H1 (cell line): ENCODE measurements around the gene POLD1. TPM values are rescaled to one million over a fixed set of nuclear protein-coding genes. Genes with fewer than 3 reads are reported as not detected.

Experiments used
- SUZ12 ChIP-seq: fragments of 200-600 bp; sonication (generic); IDR thresholded peaks from 2 replicates; pipeline ENCODE4 v1.6.1; 2012; ENCODE audit warnings: mild to moderate bottlenecking, inconsistent platforms, low read length, moderate library complexity, mixed read lengths
- polyA plus RNA-seq, 7 experiments: library from polyadenylated mRNA; depleted of rRNA in 3 of 7; stranded (reverse) in 5 of 7; unstranded in 2 of 7; fragments of >200 nt in 5 of 7; fragments of 200-250 nt in 2 of 7; gene quantifications; 1 replicate in 5 of 7; 2 replicates in 1 of 7; 4 replicates in 1 of 7; pipeline versions ENCODE4 v1.2.1 to v1.2.3, GENCODE V29; 2011 to 2013; ENCODE audit warnings: missing spikeins in 2 of 7, mixed read lengths in 2 of 7
- total RNA-seq: library from RNA; stranded (reverse); fragmentation: NEBNext Ultra II Directional; extraction: Animal tissue kit (Norgen Biotek cat#: 25700); gene quantifications from 2 replicates; pipeline ENCODE4 v1.2.1, GENCODE V29; 2021

The POLD1 gene
- total and polyA plus RNA-seq, 2 of the 8 experiments (the other 6 are each of a cell fraction or from before 2014, with no cell fraction given), result 141 to 142 TPM

- no peak for TF ChIP-seq SUZ12
- TF ChIP-seq, all 59 proteins: peak for 0
Measured at GRCh38 chr19:50455992-50456391, 71.8 kb downstream of the POLD1 start (continued).
